Measurements from ENCODE around the gene FBH1.
"Not testable (repeated sequence)": the region's sequence is repeated elsewhere in the genome, so short reads cannot be mapped to it uniquely, and the experiment has no call there.

The FBH1 gene

GRCh38 chr10:5960070-5960972 lies 70.3 kb downstream of the FBH1 start:
- FAIRE-seq = no peak

GRCh38 chr10:5960973-5961275 lies 70.9 kb downstream of the FBH1 start:
- not testable (repeated sequence) for FAIRE-seq

GRCh38 chr10:5961405-5962100 lies 71.5 kb downstream of the FBH1 start:
- no peak for FAIRE-seq

- FAIRE-seq = not testable (repeated sequence)
Measured at GRCh38 chr10:5962358-5962940, 72.4 kb downstream of the FBH1 start.

- no peak for FAIRE-seq
Measured at GRCh38 chr10:5963071-5963470, 73.0 kb downstream of the FBH1 start.

- FAIRE-seq = no peak
Measured at GRCh38 chr10:5963591-5963990, 73.5 kb downstream of the FBH1 start.

GRCh38 chr10:5964736-5965135 lies 74.7 kb downstream of the FBH1 start:
- no peak for FAIRE-seq

- no peak for FAIRE-seq
Measured at GRCh38 chr10:5965266-5965665, 75.2 kb downstream of the FBH1 start.

- FAIRE-seq = no peak
Measured at GRCh38 chr10:5968037-5968680, 78.1 kb downstream of the FBH1 start.

GRCh38 chr10:5968681-5969453 lies 78.8 kb downstream of the FBH1 start:
- peak; percentile 62 for FAIRE-seq

- no peak for FAIRE-seq
Measured at GRCh38 chr10:5970066-5970465, 80.0 kb downstream of the FBH1 start.

GRCh38 chr10:5970527-5970926 lies 80.5 kb downstream of the FBH1 start:
- FAIRE-seq = no peak

GRCh38 chr10:5971315-5971832 lies 81.3 kb downstream of the FBH1 start:
- FAIRE-seq = no peak

- FAIRE-seq = no peak
Measured at GRCh38 chr10:5971886-5972285, 81.8 kb downstream of the FBH1 start.

GRCh38 chr10:5973069-5973468 lies 83.0 kb downstream of the FBH1 start:
- no peak for FAIRE-seq

GRCh38 chr10:5975641-5976473 lies 85.8 kb downstream of the FBH1 start:
- no peak for FAIRE-seq

GRCh38 chr10:5976512-5977470 lies 86.7 kb downstream of the FBH1 start:
- FAIRE-seq = no peak

- FAIRE-seq = no peak
Measured at GRCh38 chr10:5977471-5978229, 87.6 kb downstream of the FBH1 start, which contains the start of gene IL15RA. TSS of gene IL15RA (minus strand) at chr10:5977543. CDS start at chr10:5977492, 51 bp downstream.

- no peak for FAIRE-seq
Measured at GRCh38 chr10:5978230-5978489, 88.1 kb downstream of the FBH1 start.

- FAIRE-seq = no peak
Measured at GRCh38 chr10:5981529-5981928, 91.5 kb downstream of the FBH1 start.

Data from TTC549 (cell line).